GM12875 (cell line): ENCODE data around the gene NPBWR2.
A peak's percentile ranks its signal among the peaks of the same experiment; 100 is the strongest.

Source experiments
- H3K4me3 ChIP-seq: one replicate; pipeline ENCODE4 v1.5.1; 2011; ENCODE audit warnings: low read depth, low read length, control low read depth
- CTCF ChIP-seq: IDR thresholded peaks from 2 replicates; pipeline ENCODE4 v1.5.1; 2011; ENCODE audit warnings: low read depth, mild to moderate bottlenecking, control low read depth, inconsistent platforms, low read length, moderate library complexity, borderline replicate concordance; ENCODE audit not compliant: insufficient read depth

NPBWR2 gene

GRCh38 chr20:64083804-64084684, 23.3 kb downstream of the NPBWR2 start, which contains the start of gene LKAAEAR1:
LKAAEAR1 (minus strand) TSS chr20:64084398; CDS start chr20:64084219, 179 bp downstream.
- TF ChIP-seq CTCF: no peak
- no peak within 1 kb of the TSS for H3K4me3 ChIP-seq

- H3K4me3 ChIP-seq: no peak overlapping the region
- peak; percentile 73 for TF ChIP-seq CTCF
Measured at GRCh38 chr20:64083378-64083803, 24.0 kb downstream of the NPBWR2 start.

- no peak for TF ChIP-seq CTCF
- no peak overlapping the region for H3K4me3 ChIP-seq
Measured at GRCh38 chr20:64082820-64083377, 24.5 kb downstream of the NPBWR2 start.

- no peak overlapping the region for H3K4me3 ChIP-seq
- TF ChIP-seq CTCF: no peak
Measured at GRCh38 chr20:64082126-64082731, 25.1 kb downstream of the NPBWR2 start.

- no peak overlapping the region for H3K4me3 ChIP-seq
- TF ChIP-seq CTCF: no peak
Measured at GRCh38 chr20:64081624-64081964, 25.8 kb downstream of the NPBWR2 start.

- no peak for TF ChIP-seq CTCF
- H3K4me3 ChIP-seq: no peak overlapping the region
Measured at GRCh38 chr20:64080813-64081623, 26.3 kb downstream of the NPBWR2 start.
